Measurements from ENCODE around the gene THAP8. TPM values are rescaled to one million over a fixed set of nuclear protein-coding genes. Genes with fewer than 3 reads are reported as not detected.
A peak's percentile ranks its signal among the peaks of the same experiment; 100 is the strongest.

Gene THAP8
- total and polyA plus RNA-seq, 2 of the 8 experiments (the other 6 are each of a cell fraction or from before 2014, with no cell fraction given) = 6.0 to 11.1 TPM

GRCh38 chr19:36060430-36060829, 6.3 kb upstream of the THAP8 start:
- Histone ChIP-seq H3K23ac (ENCODE audit: insufficient read length) (no peak overlapping the region), H3K4me3 (ENCODE audit: extremely low read depth in 1 of 4, insufficient read depth in 2 of 4, low read depth in 3 of 4, low read length in 4 of 4) (no peak overlapping the region), H3K9ac (replicated peaks in 1 of 4; ENCODE audit: extremely low read depth in 1 of 4, low read depth in 3 of 4, low read length in 3 of 4) (no peak overlapping the region), H2AK5ac (ENCODE audit: low read depth, low read length) (no peak overlapping the region), H4K8ac (ENCODE audit: extremely low read depth, insufficient read depth, low read length) (no peak overlapping the region), H3K9me3 (ENCODE audit: insufficient read depth in 2 of 2, low read depth in 1 of 2, low read length in 1 of 2) (no peaks in the 10 kb centered on the region), H3K23me2 (ENCODE audit: low read depth, low read length) (no peaks in the 10 kb centered on the region), H3K4me1 (replicated peaks in 1 of 4; ENCODE audit: control insufficient read depth in 3 of 4, insufficient read depth in 4 of 4, low read length in 3 of 4) (0 out of 7 replicates have a peak, but pooled peaks cover 0 to 2% (median 0%) of the 10 kb centered on the region in 4 experiments), H2BK5ac (ENCODE audit: low read depth, low read length) (no peak overlapping the region; the same call in 1 of the 2 replicates), H3K4ac (replicated peaks; ENCODE audit: insufficient read length, low read depth, low read length) (no peak overlapping the region), H2BK12ac (ENCODE audit: low read depth, low read length) (no peak overlapping the region), H2BK120ac (replicated peaks; ENCODE audit: low read depth, low read length) (no peak overlapping the region), H2BK15ac (ENCODE audit: low read length) (no peak overlapping the region), H2AFZ (ENCODE audit: low read length) (no peak overlapping the region), H3K79me1 (ENCODE audit: low read depth, low read length) (peaks cover 4% of the 10 kb centered on the region; the same call in 1 of the 2 replicates), H3K27me3 (replicated peaks in 1 of 4; ENCODE audit: control insufficient read depth in 3 of 4, extremely low read depth in 1 of 4, insufficient read depth in 3 of 4, low read length in 3 of 4) (no peaks in the 10 kb centered on the region), H4K91ac (replicated peaks; ENCODE audit: insufficient read length, low read length) (no peak overlapping the region), H3K79me2 (ENCODE audit: control insufficient read depth in 1 of 2, insufficient read depth in 2 of 2, low read length in 2 of 2) (peaks cover 3 to 32% of the 10 kb centered on the region in 2 experiments; a peak in 3 of 4 replicates), H3K56ac (replicated peaks; ENCODE audit: insufficient read length, low read depth, low read length) (no peak overlapping the region), H3K27ac (ENCODE audit: low read depth, low read length) (no peak overlapping the region), H3K18ac (ENCODE audit: extremely low read depth, low read length) (no peak overlapping the region), H2BK20ac (ENCODE audit: low read length) (no peak overlapping the region), H4K5ac (ENCODE audit: insufficient read length, low read depth, low read length) (no peak overlapping the region), H3K36me3 (ENCODE audit: control insufficient read depth in 2 of 4, insufficient read depth in 4 of 4, low read length in 3 of 4) (peaks cover 23 to 45% (median 40%) of the 10 kb centered on the region in 4 experiments), H4K20me1 (replicated peaks in 1 of 2; ENCODE audit: control insufficient read depth in 1 of 2, insufficient read depth in 2 of 2, low read length in 2 of 2) (peaks cover 8 to 17% of the 10 kb centered on the region in 2 experiments), H3K14ac (ENCODE audit: insufficient read length) (no peak overlapping the region), H3K4me2 (ENCODE audit: insufficient read depth in 1 of 2, low read depth in 2 of 2, low read length in 2 of 2) (no peak overlapping the region)
- CTCF ChIA-PET (ENCODE audit: partially characterized antibody) = interaction anchor here (0.8 to 1.7 kb wide), 11 partner anchors 10 to 101 kb away, joined by 3 to 7 read pairs (median 5); partner anchors contain the start of gene CLIP3
- peak in 1 of 2 experiments; percentile 51 for DNase-seq (ENCODE audit: low read depth in 1 of 2, low spot score in 2 of 2)
- 78% methylated on average over 4 of the region's 4 CpGs; no CpG with 5 or more reads in 1 of the 2 experiments for WGBS, 2 experiments (ENCODE audit: extremely low coverage in 1 of 2, insufficient coverage in 1 of 2, insufficient read length in 1 of 2, insufficient replicate concordance in 2 of 2, low coverage in 1 of 2, low lambda C conversion rate in 2 of 2, missing lambda C conversion rate in 1 of 2)
- POLR2A ChIA-PET (ENCODE audit: partially characterized antibody) = interaction anchor here (1.0 to 1.7 kb wide), 4 partner anchors 13 to 170 kb away, joined by 3 to 6 read pairs (median 3); no protein-coding TSS in a partner anchor
- FAIRE-seq = no peak
- TF ChIP-seq ATF2 (IDR thresholded peaks at IDR 0.05; ENCODE audit: low read length) = no peak
- TF ChIP-seq CREB1 (IDR thresholded peaks at IDR 0.05) = no peak
- TF ChIP-seq SAP30 (IDR thresholded peaks at IDR 0.05; ENCODE audit: insufficient read depth, insufficient replicate concordance, low read length) = no peak
- no peak for TF ChIP-seq BRCA1 (IDR thresholded peaks at IDR 0.05; ENCODE audit: low read depth, low read length)
- TF ChIP-seq ATF3 (IDR thresholded peaks at IDR 0.05; ENCODE audit: insufficient read depth, low read depth, low read length) = no peak
- no peak for TF ChIP-seq CTBP2 (IDR thresholded peaks at IDR 0.05; ENCODE audit: borderline replicate concordance, insufficient read depth, insufficient read length, low read length)
- TF ChIP-seq EGR1 (IDR thresholded peaks at IDR 0.05; ENCODE audit: borderline replicate concordance, low read depth, low read length) = no peak
- no peak for TF ChIP-seq TBP (IDR thresholded peaks at IDR 0.05; ENCODE audit: low read depth, low read length)
- no peak for TF ChIP-seq EZH2 (IDR thresholded peaks at IDR 0.05; ENCODE audit: low read depth, low read length, severe bottlenecking)
- no peak for TF ChIP-seq RBBP5 (IDR thresholded peaks at IDR 0.05; ENCODE audit: borderline replicate concordance, low read depth, low read length)
- TF ChIP-seq RXRA (IDR thresholded peaks at IDR 0.05; ENCODE audit: insufficient read depth, low read depth, low read length) = no peak

Data from H1 (cell line).